Breast epithelium (tissue), 3 donors: Measurements from ENCODE around the gene NQO2.

ENCODE experiments used
- POLR2A ChIP-seq: fragments of 450-650 bp; IDR thresholded peaks from one replicate; pipeline ENCODE4 v1.6.1; 2016; ENCODE audit warnings: antibody characterized with exemption, mild to moderate bottlenecking, moderate library complexity
- TF ChIP-seq, protein P1 (sequence below), 3 donors: fragments of 450-650 bp; IDR thresholded peaks; one replicate each; pipeline ENCODE4 v1.5.1; 2016 to 2017; ENCODE audit warnings: antibody characterized with exemption in 3 of 3, mild to moderate bottlenecking in 3 of 3, moderate library complexity in 3 of 3

DNA sequence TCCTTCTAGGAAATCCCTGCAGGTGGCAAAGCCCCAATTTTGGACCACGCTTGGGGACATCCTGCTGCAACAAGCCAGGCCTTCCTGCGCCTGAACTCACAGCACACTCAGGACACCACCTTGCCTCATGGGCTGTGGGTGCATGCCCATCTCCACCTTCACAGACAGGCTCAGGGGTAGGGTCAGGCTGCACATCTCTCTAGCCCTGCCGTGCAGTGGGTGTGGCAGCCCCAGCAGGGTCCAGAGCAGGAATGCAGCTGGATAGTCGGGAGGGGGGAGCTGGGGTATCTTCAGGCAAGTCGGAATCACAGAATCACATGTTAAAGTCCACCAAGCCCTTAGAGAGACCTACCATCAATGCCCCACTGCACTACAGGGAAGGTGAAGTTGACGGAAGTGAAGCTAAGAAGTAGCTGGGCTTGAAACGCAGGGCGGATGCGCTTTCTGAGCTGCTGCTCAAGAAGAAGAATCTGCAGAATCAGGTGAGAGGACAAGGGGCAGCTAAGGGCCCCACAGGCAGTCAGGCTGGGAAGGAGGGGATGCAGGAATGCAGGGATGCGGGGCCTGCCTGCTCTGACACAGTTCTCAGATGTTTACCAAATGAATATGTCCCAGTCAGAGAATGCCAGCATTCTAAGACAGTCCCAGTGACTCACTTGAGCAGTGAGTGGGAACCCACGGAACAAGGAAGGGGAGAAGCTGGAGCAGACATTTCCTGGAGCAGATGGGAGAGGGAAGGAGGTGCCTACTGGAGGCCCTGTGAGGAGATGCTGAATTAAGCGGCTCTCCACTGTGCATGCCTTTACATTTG is 39.6 kb upstream of the NQO2 start:
- TF ChIP-seq, protein P1, sequence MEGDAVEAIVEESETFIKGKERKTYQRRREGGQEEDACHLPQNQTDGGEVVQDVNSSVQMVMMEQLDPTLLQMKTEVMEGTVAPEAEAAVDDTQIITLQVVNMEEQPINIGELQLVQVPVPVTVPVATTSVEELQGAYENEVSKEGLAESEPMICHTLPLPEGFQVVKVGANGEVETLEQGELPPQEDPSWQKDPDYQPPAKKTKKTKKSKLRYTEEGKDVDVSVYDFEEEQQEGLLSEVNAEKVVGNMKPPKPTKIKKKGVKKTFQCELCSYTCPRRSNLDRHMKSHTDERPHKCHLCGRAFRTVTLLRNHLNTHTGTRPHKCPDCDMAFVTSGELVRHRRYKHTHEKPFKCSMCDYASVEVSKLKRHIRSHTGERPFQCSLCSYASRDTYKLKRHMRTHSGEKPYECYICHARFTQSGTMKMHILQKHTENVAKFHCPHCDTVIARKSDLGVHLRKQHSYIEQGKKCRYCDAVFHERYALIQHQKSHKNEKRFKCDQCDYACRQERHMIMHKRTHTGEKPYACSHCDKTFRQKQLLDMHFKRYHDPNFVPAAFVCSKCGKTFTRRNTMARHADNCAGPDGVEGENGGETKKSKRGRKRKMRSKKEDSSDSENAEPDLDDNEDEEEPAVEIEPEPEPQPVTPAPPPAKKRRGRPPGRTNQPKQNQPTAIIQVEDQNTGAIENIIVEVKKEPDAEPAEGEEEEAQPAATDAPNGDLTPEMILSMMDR (IDR thresholded peaks at IDR 0.05), result no peak
- TF ChIP-seq POLR2A, result no peak
